Endometrial microvascular endothelial cells (primary cell): Measurements from ENCODE around the gene STOX2. TPM values are rescaled to one million over a fixed set of nuclear protein-coding genes. Genes with fewer than 3 reads are reported as not detected.

Experiments
- in situ Hi-C: cut with HindIII; loops from 2 replicates; pipeline ENCODE4 v1.10.0; 2017; ENCODE audit warnings: low sequenced_read_pairs, low pct_unique_long_range_greater_than_20kb; ENCODE audit errors: inconsistent ontology term
- total RNA-seq: library from RNA; depleted of rRNA; stranded (reverse); fragments of >200 nt; gene quantifications from one replicate; pipeline ENCODE4 v1.2.3, GENCODE V29; 2015; ENCODE audit errors: inconsistent ontology term

STOX2 gene
- total RNA-seq, 1 donor from 2014 or later, result not detected

- in situ Hi-C loops, result no loop called here
These were observed 62.2 kb downstream of the STOX2 start for GRCh38 chr4:183967266-183967665.

GRCh38 chr4:183968502-183968901, 63.4 kb downstream of the STOX2 start:
- in situ Hi-C loops, result no loop called here

GRCh38 chr4:183968931-183969330, 63.8 kb downstream of the STOX2 start:
- in situ Hi-C loops, result no loop called here

- in situ Hi-C loops, result no loop called here
These were observed 64.5 kb downstream of the STOX2 start for GRCh38 chr4:183969596-183969995.

GRCh38 chr4:183971929-183972490, 66.9 kb downstream of the STOX2 start:
- in situ Hi-C loops, result no loop called here

GRCh38 chr4:183977707-183978106, 72.6 kb downstream of the STOX2 start:
- in situ Hi-C loops, result no loop called here

GRCh38 chr4:183984566-183984965, 79.5 kb downstream of the STOX2 start:
- in situ Hi-C loops, result no loop called here

GRCh38 chr4:183985786-183986185, 80.7 kb downstream of the STOX2 start:
- in situ Hi-C loops, result no loop called here

GRCh38 chr4:183986291-183986970, 81.3 kb downstream of the STOX2 start:
- in situ Hi-C loops, result no loop called here

- in situ Hi-C loops, result no loop called here
These were observed 82.2 kb downstream of the STOX2 start for GRCh38 chr4:183986971-183987946.

- in situ Hi-C loops, result no loop called here
These were observed 82.9 kb downstream of the STOX2 start for GRCh38 chr4:183987987-183988392.

- in situ Hi-C loops, result no loop called here
These were observed 83.8 kb downstream of the STOX2 start for GRCh38 chr4:183988874-183989273.

GRCh38 chr4:183989461-183989860, 84.4 kb downstream of the STOX2 start:
- in situ Hi-C loops, result no loop called here

- in situ Hi-C loops, result no loop called here
These were observed 84.8 kb downstream of the STOX2 start for GRCh38 chr4:183989931-183990330.

GRCh38 chr4:183993676-183994075, 88.6 kb downstream of the STOX2 start:
- in situ Hi-C loops, result no loop called here

GRCh38 chr4:183995570-183995969, 90.5 kb downstream of the STOX2 start:
- in situ Hi-C loops, result no loop called here

GRCh38 chr4:183996868-183997267, 91.8 kb downstream of the STOX2 start:
- in situ Hi-C loops, result no loop called here

- in situ Hi-C loops, result no loop called here
These were observed 94.3 kb downstream of the STOX2 start for GRCh38 chr4:183999435-183999834.

- in situ Hi-C loops, result no loop called here
These were observed 95.6 kb downstream of the STOX2 start for GRCh38 chr4:184000457-184001396.
